ENCODE measurements around the gene RPS6KA3. TPM values are rescaled to one million over a fixed set of nuclear protein-coding genes. Genes with fewer than 3 reads are reported as not detected.

RPS6KA3 gene
- total RNA-seq, 1 experiment from 2014 or later, result 35.0 TPM

DNA sequence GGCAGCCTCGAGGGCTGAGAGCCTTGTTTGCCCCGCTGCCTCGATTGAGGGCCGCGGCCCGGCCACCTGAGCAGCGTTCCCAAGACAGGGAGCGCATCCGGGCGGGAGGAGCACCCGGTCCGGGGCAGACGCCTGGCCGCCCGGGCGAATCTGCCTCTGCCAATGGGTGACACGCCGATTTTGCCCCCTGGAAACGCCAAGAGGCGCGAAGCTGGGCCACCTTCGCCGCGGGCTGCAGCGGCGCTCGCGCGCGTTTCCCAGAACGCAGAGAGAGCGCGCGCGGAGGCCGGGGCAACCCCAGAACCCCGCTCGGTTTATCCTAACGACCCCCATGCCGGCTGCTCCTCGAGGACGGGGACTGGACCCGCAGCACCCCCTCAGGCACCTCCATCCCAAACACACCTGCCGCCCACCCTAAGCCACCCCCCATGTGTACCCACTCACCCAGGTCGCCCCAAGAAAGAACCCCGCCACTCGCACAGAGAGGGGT lies 150.6 kb downstream of the RPS6KA3 start:
- Histone ChIP-seq H3K4me3 (ENCODE audit: low read length) (no peak overlapping the region), H3K27ac (ENCODE audit: low read length) (no peak overlapping the region), H3K9me3 (ENCODE audit: low read length) (no peaks in the 10 kb centered on the region), H3K9ac (ENCODE audit: low read length) (no peak overlapping the region), H3K27me3 (ENCODE audit: low read length) (no peaks in the 10 kb centered on the region), H2AFZ (ENCODE audit: low read length) (no peak overlapping the region), H4K20me1 (ENCODE audit: insufficient read depth, low read depth, low read length) (no peaks in the 10 kb centered on the region), H3K9me2 (replicated peaks; ENCODE audit: insufficient read depth, low read length) (no peaks in the 10 kb centered on the region), H3K4me2 (ENCODE audit: low read depth, low read length, poor library complexity, severe bottlenecking) (no peak overlapping the region), H3K36me3 (ENCODE audit: insufficient read depth, low read length) (no peaks in the 10 kb centered on the region), H3K4me1 (ENCODE audit: low read length) (no peaks in the 10 kb centered on the region), H3K79me2 (ENCODE audit: low read length) (no peaks in the 10 kb centered on the region)
- DNase-seq, result no peak

DNA sequence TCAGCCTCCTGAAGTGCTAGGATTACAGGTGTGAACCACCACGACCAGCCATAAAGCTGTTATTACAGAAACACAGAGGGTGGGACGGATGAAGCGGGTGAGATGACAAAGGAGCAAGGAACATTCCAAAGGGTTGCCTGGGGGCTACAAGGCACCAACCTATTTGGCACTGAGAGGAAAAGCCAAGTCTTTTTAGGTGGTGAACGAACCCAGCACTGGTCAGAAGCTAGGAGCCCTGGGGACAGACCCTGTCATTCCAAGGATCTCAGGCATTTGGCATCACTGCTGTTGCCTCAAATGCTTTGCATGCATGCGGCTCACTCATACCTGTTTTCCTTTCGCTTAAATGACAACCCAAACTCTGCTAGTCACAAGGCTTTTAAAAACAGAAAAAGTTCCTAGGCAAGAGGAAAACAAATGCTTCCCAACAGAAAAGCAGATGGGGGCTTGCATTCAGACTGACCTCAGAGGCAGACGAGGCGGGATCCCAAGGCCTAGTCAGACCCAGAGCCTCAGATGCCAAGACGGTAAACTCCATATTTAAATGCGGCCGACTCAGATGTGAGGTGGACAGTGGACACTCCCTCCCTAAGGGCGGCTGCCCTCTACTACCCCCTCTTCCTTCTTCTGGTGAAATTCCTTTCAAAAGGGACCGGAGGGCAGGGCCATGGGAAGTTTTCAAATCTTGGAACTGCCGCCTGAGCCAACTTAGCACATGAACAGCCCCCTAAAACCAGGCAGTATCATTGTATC lies 154.5 kb downstream of the RPS6KA3 start:
- no peaks in the 10 kb centered on the region for H3K9me2 ChIP-seq (replicated peaks; ENCODE audit: insufficient read depth, low read length)
- H3K79me2 ChIP-seq (ENCODE audit: low read length), result no peaks in the 10 kb centered on the region
- H3K9me3 ChIP-seq (ENCODE audit: low read length), result no peaks in the 10 kb centered on the region
- DNase-seq, result no peak
- H3K27ac ChIP-seq (ENCODE audit: low read length), result no peak overlapping the region
- H3K4me3 ChIP-seq (ENCODE audit: low read length), result no peak overlapping the region
- no peak overlapping the region for H3K9ac ChIP-seq (ENCODE audit: low read length)
- no peak overlapping the region for H2AFZ ChIP-seq (ENCODE audit: low read length)
- H3K27me3 ChIP-seq (ENCODE audit: low read length), result no peaks in the 10 kb centered on the region
- no peaks in the 10 kb centered on the region for H3K36me3 ChIP-seq (ENCODE audit: insufficient read depth, low read length)
- no peak overlapping the region for H3K4me2 ChIP-seq (ENCODE audit: low read depth, low read length, poor library complexity, severe bottlenecking)
- H3K4me1 ChIP-seq (ENCODE audit: low read length), result no peaks in the 10 kb centered on the region
- no peaks in the 10 kb centered on the region for H4K20me1 ChIP-seq (ENCODE audit: insufficient read depth, low read depth, low read length)

DNA sequence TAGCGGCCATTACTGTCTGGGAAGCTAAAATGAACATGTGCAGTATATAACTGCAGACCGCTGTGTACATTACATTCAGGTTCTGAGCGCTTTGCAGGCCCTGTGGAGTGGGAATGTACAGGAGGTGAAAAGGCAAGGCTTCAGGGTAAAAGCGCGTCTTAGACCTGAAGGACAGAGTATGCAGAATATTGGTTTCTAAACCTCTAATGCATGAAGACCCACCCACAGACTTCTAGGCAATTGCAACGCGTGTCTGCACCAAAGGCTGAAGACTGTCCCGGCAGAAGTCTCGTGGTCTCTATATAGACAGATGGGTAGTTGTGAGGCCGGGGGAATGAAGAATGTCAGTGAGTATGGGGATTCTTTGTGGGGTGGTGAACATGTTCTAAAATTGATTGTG lies 155.4 kb downstream of the RPS6KA3 start:
- Histone ChIP-seq H3K27ac (ENCODE audit: low read length) (no peak overlapping the region), H2AFZ (ENCODE audit: low read length) (no peak overlapping the region), H3K9ac (ENCODE audit: low read length) (no peak overlapping the region), H4K20me1 (ENCODE audit: insufficient read depth, low read depth, low read length) (no peaks in the 10 kb centered on the region), H3K9me3 (ENCODE audit: low read length) (no peaks in the 10 kb centered on the region), H3K9me2 (replicated peaks; ENCODE audit: insufficient read depth, low read length) (no peaks in the 10 kb centered on the region), H3K4me1 (ENCODE audit: low read length) (no peaks in the 10 kb centered on the region), H3K27me3 (ENCODE audit: low read length) (no peaks in the 10 kb centered on the region), H3K79me2 (ENCODE audit: low read length) (no peaks in the 10 kb centered on the region), H3K4me3 (ENCODE audit: low read length) (no peak overlapping the region), H3K36me3 (ENCODE audit: insufficient read depth, low read length) (no peaks in the 10 kb centered on the region), H3K4me2 (ENCODE audit: low read depth, low read length, poor library complexity, severe bottlenecking) (no peak overlapping the region)
- DNase-seq, result no peak

DNA sequence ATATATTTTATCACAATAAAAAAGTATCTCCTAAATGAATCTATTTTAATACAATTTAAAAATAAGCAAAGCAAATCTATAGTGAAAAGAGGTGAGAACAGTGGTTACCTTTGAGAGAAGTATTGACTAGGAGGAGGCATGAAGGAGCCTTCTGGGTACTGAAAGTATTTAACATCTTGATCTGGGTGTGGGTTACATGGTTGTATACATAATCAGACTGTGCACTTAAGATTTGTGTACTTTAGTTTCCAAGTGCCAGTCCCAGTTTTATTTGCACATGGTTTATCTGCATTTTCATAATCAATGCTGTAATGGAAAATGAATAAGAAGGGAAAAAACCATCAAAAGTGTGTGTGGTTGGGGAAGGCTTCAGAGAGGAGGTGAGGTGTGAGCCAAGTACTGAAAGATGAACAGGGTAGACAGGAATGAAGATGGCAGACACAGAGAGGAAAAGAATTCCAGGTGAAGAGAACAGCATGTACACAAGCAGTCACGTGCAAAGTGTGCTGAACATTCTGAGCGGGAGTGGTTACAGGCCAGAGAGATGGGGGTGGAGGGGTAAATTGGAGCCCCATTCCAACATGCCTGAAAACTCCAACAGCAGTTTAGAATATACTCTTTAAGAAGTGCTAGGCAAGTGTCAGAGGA lies 164.7 kb downstream of the RPS6KA3 start:
- no peaks in the 10 kb centered on the region for H3K4me1 ChIP-seq (ENCODE audit: low read length)
- H3K36me3 ChIP-seq (ENCODE audit: insufficient read depth, low read length), result no peaks in the 10 kb centered on the region
- H3K9me3 ChIP-seq (ENCODE audit: low read length), result no peaks in the 10 kb centered on the region
- H3K4me3 ChIP-seq (ENCODE audit: low read length), result no peak overlapping the region
- H2AFZ ChIP-seq (ENCODE audit: low read length), result no peak overlapping the region
- H3K4me2 ChIP-seq (ENCODE audit: low read depth, low read length, poor library complexity, severe bottlenecking), result no peak overlapping the region
- no peaks in the 10 kb centered on the region for H4K20me1 ChIP-seq (ENCODE audit: insufficient read depth, low read depth, low read length)
- DNase-seq, result no peak
- H3K27ac ChIP-seq (ENCODE audit: low read length), result no peak overlapping the region
- no peaks in the 10 kb centered on the region for H3K27me3 ChIP-seq (ENCODE audit: low read length)
- H3K9me2 ChIP-seq (replicated peaks; ENCODE audit: insufficient read depth, low read length), result no peaks in the 10 kb centered on the region
- no peak overlapping the region for H3K9ac ChIP-seq (ENCODE audit: low read length)
- no peaks in the 10 kb centered on the region for H3K79me2 ChIP-seq (ENCODE audit: low read length)

Small RNAs within 50 kb of the gene (small RNA-seq; reads per million reads assigned to genes)
- gene RF00493, result 23.6 reads per million, percentile 97 among the genes with 10 or more reads in this experiment
- gene RF00494, result not detected

Other genes starting within 250 kb of the RPS6KA3 start
- gene MAP7D2, start 150.0 kb downstream of the RPS6KA3 start, total RNA-seq (2014; rRNA removed; shearing (Covaris generic); ENCODE audit: low replicate concordance), result 15.1 and 16.6 TPM in 2 replicates
- gene EIF1AX, start 125.1 kb downstream of the RPS6KA3 start, total RNA-seq (2014; rRNA removed; shearing (Covaris generic); ENCODE audit: low replicate concordance), result 32.8 and 55.5 TPM in 2 replicates